A375 (cell line): Measurements from ENCODE around the gene LRRC63. TPM values are rescaled to one million over a fixed set of nuclear protein-coding genes. Genes with fewer than 3 reads are reported as not detected.

Source experiments
- small RNA-seq: library from RNA; depleted of rRNA; stranded (forward); fragments of <200 nt; gene quantifications from one replicate; pipeline ENCODE3, GENCODE V24; 2014
- total RNA-seq: library from RNA; depleted of rRNA; stranded (reverse); fragments of >200 nt; shearing (Covaris generic); gene quantifications from 2 replicates; pipeline ENCODE4 v1.2.3, GENCODE V29; 2014; rRNA removed

Gene LRRC63
- total RNA-seq, result 0.08 and 0.13 TPM in 2 replicates

GRCh38 chr13:46211483-46212351 is at the start of gene LRRC63:
LRRC63 (plus strand) TSS chr13:46211928; CDS start chr13:46213035, 1,107 bp downstream.

DNA sequence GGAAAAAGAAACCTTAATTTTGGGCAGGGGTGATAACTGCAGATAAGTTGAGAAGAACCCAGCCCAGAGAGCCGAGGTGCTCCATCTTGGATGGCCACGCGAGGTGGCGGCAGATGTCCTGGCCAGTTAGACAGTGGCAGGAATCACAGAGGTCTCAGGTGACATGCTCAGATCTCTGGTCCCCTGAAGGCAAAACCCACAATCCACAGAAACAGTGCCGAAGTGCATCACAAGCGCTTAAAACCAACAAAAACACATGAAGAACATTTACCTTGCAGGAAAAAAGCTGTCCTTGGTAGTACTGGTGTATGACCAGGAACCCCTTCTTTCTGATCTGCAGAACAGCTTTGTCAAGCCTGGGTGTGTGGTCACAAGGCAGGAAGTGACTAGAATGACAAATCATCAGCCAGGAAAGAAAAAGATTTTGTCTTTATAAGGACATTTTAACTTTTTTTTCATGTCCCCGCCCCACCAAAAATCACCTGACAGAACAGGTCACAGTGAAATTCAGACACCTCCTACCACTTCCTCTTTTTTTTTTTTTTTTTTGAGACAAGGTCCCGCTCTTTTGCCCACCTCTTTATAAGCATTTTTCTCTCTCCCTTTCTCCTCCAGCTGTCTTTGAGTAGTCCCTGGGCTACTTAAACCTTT is 29.8 kb upstream of the LRRC63 start, which contains the start of gene LCP1:
Gene LCP1 (minus strand): TSS at position 338 of the 651 bp plus-strand sequence. CDS start 22,515 bp downstream, outside the sequence.

Small RNAs within 50 kb of the gene (small RNA-seq; reads per million reads assigned to genes)
- not detected for gene RN7SKP5
- not detected for gene RN7SL288P

Other genes starting within 250 kb of the LRRC63 start
- 23.1 and 27.4 TPM in 2 replicates for gene ZC3H13, start 159.2 kb upstream of the LRRC63 start, total RNA-seq
- gene CPB2, start 106.9 kb upstream of the LRRC63 start, total RNA-seq, result not detected in 2 replicates
- gene LCP1, start 29.8 kb upstream of the LRRC63 start, total RNA-seq, result not detected in 2 replicates
- 0.34 and 0.64 TPM in 2 replicates for gene RUBCNL, start 175.3 kb downstream of the LRRC63 start, total RNA-seq